GM12878 (cell line): ENCODE measurements around the gene FNDC3B. TPM values are rescaled to one million over a fixed set of nuclear protein-coding genes. Genes with fewer than 3 reads are reported as not detected.

Experiments
- CHD4 ChIP-seq: fragments of 200-600 bp; sonication (generic); IDR thresholded peaks from 2 replicates; pipeline ENCODE4 v1.6.1; 2016; ENCODE audit warnings: mild to moderate bottlenecking
- CREM ChIP-seq: IDR thresholded peaks from 2 replicates; pipeline ENCODE4 v1.6.1; 2014; ENCODE audit warnings: antibody characterized with exemption, low read depth
- ETV6 ChIP-seq, 2 experiments: fragments of 450-650 bp in 1 of 2; IDR thresholded peaks in 1 of 2; conservative IDR thresholded peaks in 1 of 2; 2 replicates each; pipeline ENCODE4 v1.6.1; 2014; ENCODE audit warnings: antibody characterized with exemption in 1 of 2, borderline replicate concordance in 1 of 2, low read depth in 1 of 2, mild to moderate bottlenecking in 1 of 2, moderate library complexity in 1 of 2
- FOXK2 ChIP-seq: fragments of 450-650 bp; IDR thresholded peaks from 2 replicates; pipeline ENCODE4 v1.6.1; 2017; ENCODE audit warnings: mild to moderate bottlenecking, moderate library complexity
- IKZF2 ChIP-seq, 2 experiments: fragments of 450-650 bp; IDR thresholded peaks; 2 replicates each; pipeline ENCODE4 v1.6.1; 2017; ENCODE audit warnings: mild to moderate bottlenecking in 2 of 2, moderate library complexity in 2 of 2
- JUNB ChIP-seq: IDR thresholded peaks from 2 replicates; pipeline ENCODE4 v1.6.1; 2016; ENCODE audit warnings: antibody characterized with exemption, mild to moderate bottlenecking
- JUND ChIP-seq: IDR thresholded peaks from 2 replicates; pipeline ENCODE4 v1.6.1; 2012; ENCODE audit warnings: low read depth, mild to moderate bottlenecking, low read length, improper control_type of control experiment, moderate library complexity
- NBN ChIP-seq: fragments of 450-650 bp; IDR thresholded peaks from 2 replicates; pipeline ENCODE4 v1.6.1; 2016
- RB1 ChIP-seq: fragments of 450-650 bp; formaldehyde crosslinking; IDR thresholded peaks from 2 replicates; pipeline ENCODE4 v1.6.1; 2017; ENCODE audit warnings: mild to moderate bottlenecking, borderline replicate concordance
- RELA ChIP-seq: fragments of 450-650 bp; IDR thresholded peaks from 2 replicates; pipeline ENCODE4 v1.8.0; 2014; ENCODE audit warnings: borderline replicate concordance; ENCODE audit not compliant: partially characterized antibody
- SMC3 ChIP-seq: IDR thresholded peaks from 2 replicates; pipeline ENCODE4 v1.6.1; 2011; ENCODE audit warnings: low read length, improper control_type of control experiment, borderline replicate concordance
- SREBF1 ChIP-seq: IDR thresholded peaks from 2 replicates; pipeline ENCODE4 v1.6.1; 2012; ENCODE audit warnings: mild to moderate bottlenecking, low read length
- STAT3 ChIP-seq: IDR thresholded peaks from 2 replicates; pipeline ENCODE4 v1.6.1; 2011; ENCODE audit warnings: low read depth, low read length, improper control_type of control experiment
- ZNF24 ChIP-seq: fragments of 450-650 bp; IDR thresholded peaks from 2 replicates; pipeline ENCODE4 v1.6.1; 2017; ENCODE audit warnings: antibody characterized with exemption, mild to moderate bottlenecking
- ZZZ3 ChIP-seq: IDR thresholded peaks from 2 replicates; pipeline ENCODE4 v1.6.1; 2011; ENCODE audit warnings: low read depth; ENCODE audit not compliant: control insufficient read depth, insufficient read length
- polyA plus RNA-seq, 11 experiments: library from polyadenylated mRNA; depleted of rRNA in 4 of 11; unstranded in 6 of 11; stranded (reverse) in 5 of 11; fragments of >200 nt; fragmentation: Nextera tagmentation in 4 of 11; fragmentation: Illumina TruSeq in 1 of 11; extraction: Ambion mirVana in 4 of 11; extraction: Trizol in 1 of 11; gene quantifications; 1 replicate in 1 of 11; 2 replicates in 10 of 11; pipeline versions ENCODE4 v1.2.1 to v1.2.3, GENCODE V29; 2011 to 2016; ENCODE audit warnings: inconsistent platforms in 2 of 11, missing spikeins in 2 of 11, low read depth in 1 of 11
- total RNA-seq, 4 experiments: library from RNA; depleted of rRNA in 3 of 4; stranded (reverse); fragments of >200 nt in 3 of 4; fragmentation: Illumina TruSeq in 1 of 4; extraction: Trizol in 1 of 4; gene quantifications; 2 replicates each; pipeline versions ENCODE4 v1.2.1 to v1.2.3, GENCODE V29; 2013 to 2021
- TF ChIP-seq, protein P1 (sequence below), 3 experiments: IDR thresholded peaks in 2 of 3; conservative IDR thresholded peaks in 1 of 3; 2 replicates each; pipeline ENCODE4 v1.5.1; 2011; ENCODE audit warnings: low read depth in 3 of 3, low read length in 3 of 3, mild to moderate bottlenecking in 3 of 3, control low read depth in 2 of 3, moderate library complexity in 2 of 3, inconsistent platforms in 1 of 3, mixed read lengths in 1 of 3; ENCODE audit not compliant: control insufficient read depth in 2 of 3, insufficient read depth in 1 of 3; ENCODE audit errors: extremely low read depth in 1 of 3
- TF ChIP-seq, protein P2 (sequence below): IDR thresholded peaks from 2 replicates; pipeline ENCODE4 v1.6.1; 2011; ENCODE audit warnings: mild to moderate bottlenecking, low read depth, low read length, moderate library complexity; ENCODE audit not compliant: insufficient replicate concordance
- TF ChIP-seq, protein P3 (sequence below): fragments of 450-650 bp; IDR thresholded peaks from 2 replicates; pipeline ENCODE4 v1.6.1; 2017; ENCODE audit warnings: antibody characterized with exemption, mild to moderate bottlenecking, moderate library complexity
- TF ChIP-seq, protein P4 (sequence below): fragments of 450-650 bp; IDR thresholded peaks from 2 replicates; pipeline ENCODE4 v1.6.1; 2016; ENCODE audit warnings: mild to moderate bottlenecking
- TF ChIP-seq, protein P5 (sequence below): fragments of 450-650 bp; IDR thresholded peaks from 2 replicates; pipeline ENCODE4 v1.6.1; 2017; ENCODE audit warnings: borderline replicate concordance

Gene FNDC3B
- total and polyA plus RNA-seq, 10 of the 15 experiments (the other 5 are each of a cell fraction or from before 2014, with no cell fraction given), result 7.9 to 35.0 (median 18.5) TPM

DNA sequence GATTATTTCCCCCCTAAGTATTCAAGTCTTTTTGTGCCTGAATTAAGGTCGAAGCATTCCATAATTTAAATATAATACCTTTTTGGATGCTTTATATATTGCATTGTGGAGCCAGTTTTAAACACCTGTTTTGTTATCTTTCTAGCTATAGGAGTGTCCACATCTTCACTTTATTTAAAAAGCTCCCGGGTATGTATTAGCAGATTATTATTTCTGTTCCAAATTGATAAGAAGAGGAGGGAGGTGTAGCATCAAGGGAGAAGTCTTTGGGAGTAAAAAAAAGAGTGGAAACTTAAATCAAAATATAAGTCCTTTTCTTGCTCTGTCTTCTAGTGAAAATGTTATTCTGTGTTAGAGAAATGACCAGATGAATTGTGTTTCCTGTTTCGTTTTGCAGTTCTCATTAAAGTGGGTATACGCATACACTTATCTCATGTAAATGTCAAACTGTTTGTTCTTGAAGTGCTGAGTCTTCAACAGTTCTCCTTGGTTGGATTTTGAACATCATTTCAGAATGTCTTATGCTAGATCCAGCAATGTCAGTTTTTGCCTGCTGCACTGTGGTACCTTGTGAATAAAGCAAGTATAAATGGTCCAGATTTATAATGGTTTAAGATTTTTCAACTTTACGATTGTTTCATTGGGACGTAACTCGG is 105.8 kb downstream of the FNDC3B start (continued):
- TF ChIP-seq, protein P1, sequence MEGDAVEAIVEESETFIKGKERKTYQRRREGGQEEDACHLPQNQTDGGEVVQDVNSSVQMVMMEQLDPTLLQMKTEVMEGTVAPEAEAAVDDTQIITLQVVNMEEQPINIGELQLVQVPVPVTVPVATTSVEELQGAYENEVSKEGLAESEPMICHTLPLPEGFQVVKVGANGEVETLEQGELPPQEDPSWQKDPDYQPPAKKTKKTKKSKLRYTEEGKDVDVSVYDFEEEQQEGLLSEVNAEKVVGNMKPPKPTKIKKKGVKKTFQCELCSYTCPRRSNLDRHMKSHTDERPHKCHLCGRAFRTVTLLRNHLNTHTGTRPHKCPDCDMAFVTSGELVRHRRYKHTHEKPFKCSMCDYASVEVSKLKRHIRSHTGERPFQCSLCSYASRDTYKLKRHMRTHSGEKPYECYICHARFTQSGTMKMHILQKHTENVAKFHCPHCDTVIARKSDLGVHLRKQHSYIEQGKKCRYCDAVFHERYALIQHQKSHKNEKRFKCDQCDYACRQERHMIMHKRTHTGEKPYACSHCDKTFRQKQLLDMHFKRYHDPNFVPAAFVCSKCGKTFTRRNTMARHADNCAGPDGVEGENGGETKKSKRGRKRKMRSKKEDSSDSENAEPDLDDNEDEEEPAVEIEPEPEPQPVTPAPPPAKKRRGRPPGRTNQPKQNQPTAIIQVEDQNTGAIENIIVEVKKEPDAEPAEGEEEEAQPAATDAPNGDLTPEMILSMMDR (IDR thresholded peaks at IDR 0.05 in 2 of 3, conservative IDR thresholded peaks at IDR 0.05 in 1 of 3; ENCODE audit: control insufficient read depth in 2 of 3, extremely low read depth in 1 of 3, insufficient read depth in 1 of 3, low read depth in 3 of 3, low read length in 3 of 3), result no peak
- TF ChIP-seq JUND (no peak), ZNF24 (peak; percentile 14; the same call in 1 of the 2 replicates), RB1 (no peak), CHD4 (no peak), STAT3 (no peak), CREM (0 out of 2 replicates have a peak, but pooled peaks have one; percentile 36), NBN (no peak), IKZF2 (IDR thresholded peaks at IDR 0.05) (no peak; a peak in 1 of 4 replicates), SREBF1 (no peak), RELA (no peak), ETV6 (conservative IDR thresholded peaks at IDR 0.05 in 1 of 2, IDR thresholded peaks at IDR 0.05 in 1 of 2; ENCODE audit: borderline replicate concordance in 1 of 2, low read depth in 1 of 2) (peak in 1 of 2 experiments; percentile 70; a peak in 1 of 4 replicates), SMC3 (peak; percentile 14; the same call in 1 of the 2 replicates), FOXK2 (no peak), JUNB (no peak), ZZZ3 (no peak)
- TF ChIP-seq, protein P2, sequence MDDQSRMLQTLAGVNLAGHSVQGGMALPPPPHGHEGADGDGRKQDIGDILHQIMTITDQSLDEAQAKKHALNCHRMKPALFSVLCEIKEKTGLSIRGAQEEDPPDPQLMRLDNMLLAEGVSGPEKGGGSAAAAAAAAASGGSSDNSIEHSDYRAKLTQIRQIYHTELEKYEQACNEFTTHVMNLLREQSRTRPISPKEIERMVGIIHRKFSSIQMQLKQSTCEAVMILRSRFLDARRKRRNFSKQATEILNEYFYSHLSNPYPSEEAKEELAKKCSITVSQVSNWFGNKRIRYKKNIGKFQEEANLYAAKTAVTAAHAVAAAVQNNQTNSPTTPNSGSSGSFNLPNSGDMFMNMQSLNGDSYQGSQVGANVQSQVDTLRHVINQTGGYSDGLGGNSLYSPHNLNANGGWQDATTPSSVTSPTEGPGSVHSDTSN, result no peak
- TF ChIP-seq, protein P3, sequence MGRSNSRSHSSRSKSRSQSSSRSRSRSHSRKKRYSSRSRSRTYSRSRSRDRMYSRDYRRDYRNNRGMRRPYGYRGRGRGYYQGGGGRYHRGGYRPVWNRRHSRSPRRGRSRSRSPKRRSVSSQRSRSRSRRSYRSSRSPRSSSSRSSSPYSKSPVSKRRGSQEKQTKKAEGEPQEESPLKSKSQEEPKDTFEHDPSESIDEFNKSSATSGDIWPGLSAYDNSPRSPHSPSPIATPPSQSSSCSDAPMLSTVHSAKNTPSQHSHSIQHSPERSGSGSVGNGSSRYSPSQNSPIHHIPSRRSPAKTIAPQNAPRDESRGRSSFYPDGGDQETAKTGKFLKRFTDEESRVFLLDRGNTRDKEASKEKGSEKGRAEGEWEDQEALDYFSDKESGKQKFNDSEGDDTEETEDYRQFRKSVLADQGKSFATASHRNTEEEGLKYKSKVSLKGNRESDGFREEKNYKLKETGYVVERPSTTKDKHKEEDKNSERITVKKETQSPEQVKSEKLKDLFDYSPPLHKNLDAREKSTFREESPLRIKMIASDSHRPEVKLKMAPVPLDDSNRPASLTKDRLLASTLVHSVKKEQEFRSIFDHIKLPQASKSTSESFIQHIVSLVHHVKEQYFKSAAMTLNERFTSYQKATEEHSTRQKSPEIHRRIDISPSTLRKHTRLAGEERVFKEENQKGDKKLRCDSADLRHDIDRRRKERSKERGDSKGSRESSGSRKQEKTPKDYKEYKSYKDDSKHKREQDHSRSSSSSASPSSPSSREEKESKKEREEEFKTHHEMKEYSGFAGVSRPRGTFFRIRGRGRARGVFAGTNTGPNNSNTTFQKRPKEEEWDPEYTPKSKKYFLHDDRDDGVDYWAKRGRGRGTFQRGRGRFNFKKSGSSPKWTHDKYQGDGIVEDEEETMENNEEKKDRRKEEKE, result no peak
- TF ChIP-seq, protein P4, sequence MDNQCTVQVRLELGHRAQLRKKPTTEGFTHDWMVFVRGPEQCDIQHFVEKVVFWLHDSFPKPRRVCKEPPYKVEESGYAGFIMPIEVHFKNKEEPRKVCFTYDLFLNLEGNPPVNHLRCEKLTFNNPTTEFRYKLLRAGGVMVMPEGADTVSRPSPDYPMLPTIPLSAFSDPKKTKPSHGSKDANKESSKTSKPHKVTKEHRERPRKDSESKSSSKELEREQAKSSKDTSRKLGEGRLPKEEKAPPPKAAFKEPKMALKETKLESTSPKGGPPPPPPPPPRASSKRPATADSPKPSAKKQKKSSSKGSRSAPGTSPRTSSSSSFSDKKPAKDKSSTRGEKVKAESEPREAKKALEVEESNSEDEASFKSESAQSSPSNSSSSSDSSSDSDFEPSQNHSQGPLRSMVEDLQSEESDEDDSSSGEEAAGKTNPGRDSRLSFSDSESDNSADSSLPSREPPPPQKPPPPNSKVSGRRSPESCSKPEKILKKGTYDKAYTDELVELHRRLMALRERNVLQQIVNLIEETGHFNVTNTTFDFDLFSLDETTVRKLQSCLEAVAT, result no peak
- TF ChIP-seq, protein P5, sequence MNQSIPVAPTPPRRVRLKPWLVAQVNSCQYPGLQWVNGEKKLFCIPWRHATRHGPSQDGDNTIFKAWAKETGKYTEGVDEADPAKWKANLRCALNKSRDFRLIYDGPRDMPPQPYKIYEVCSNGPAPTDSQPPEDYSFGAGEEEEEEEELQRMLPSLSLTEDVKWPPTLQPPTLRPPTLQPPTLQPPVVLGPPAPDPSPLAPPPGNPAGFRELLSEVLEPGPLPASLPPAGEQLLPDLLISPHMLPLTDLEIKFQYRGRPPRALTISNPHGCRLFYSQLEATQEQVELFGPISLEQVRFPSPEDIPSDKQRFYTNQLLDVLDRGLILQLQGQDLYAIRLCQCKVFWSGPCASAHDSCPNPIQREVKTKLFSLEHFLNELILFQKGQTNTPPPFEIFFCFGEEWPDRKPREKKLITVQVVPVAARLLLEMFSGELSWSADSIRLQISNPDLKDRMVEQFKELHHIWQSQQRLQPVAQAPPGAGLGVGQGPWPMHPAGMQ, result no peak
